Stimulated activated CD4-positive, alpha-beta T cell treated with anti-CD3 and anti-CD28 coated beads, TNF-alpha, amount 100 ng/mL, for 1 hour (primary cell): Measurements from ENCODE around the gene FILIP1L.
"Not testable (repeated sequence)": the region's sequence is repeated elsewhere in the genome, so short reads cannot be mapped to it uniquely, and the experiment has no call there.

Source experiments
- DNase-seq, 3 donors: peaks; one replicate each; pipeline ENCODE4 v3.0.0-alpha.2; 2020; ENCODE audit warnings: low read depth in 3 of 3, low spot score in 1 of 3

FILIP1L gene

GRCh38 chr3:100075851-100076730, 38.2 kb downstream of the FILIP1L start:
- no peak for DNase-seq

DNA sequence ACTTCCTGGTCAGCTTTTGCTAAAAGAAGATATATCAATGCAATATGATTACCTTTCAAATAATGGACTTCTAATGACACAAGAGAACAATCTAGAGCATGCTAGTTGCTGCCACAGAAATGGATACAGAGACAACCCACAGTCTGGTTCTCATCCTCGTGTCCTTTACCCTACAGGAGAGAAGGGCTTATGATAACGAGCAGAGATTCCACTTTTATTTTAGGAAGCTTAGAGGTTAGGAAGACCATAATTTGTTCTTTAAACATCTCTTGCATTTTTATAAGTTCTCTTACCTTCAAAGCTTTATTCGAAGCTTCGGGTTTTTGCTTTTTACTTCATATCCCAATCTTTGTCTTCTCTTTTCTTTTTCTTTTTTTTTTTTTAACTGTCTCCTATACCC, 39.1 kb downstream of the FILIP1L start:
- DNase-seq: no peak

DNA sequence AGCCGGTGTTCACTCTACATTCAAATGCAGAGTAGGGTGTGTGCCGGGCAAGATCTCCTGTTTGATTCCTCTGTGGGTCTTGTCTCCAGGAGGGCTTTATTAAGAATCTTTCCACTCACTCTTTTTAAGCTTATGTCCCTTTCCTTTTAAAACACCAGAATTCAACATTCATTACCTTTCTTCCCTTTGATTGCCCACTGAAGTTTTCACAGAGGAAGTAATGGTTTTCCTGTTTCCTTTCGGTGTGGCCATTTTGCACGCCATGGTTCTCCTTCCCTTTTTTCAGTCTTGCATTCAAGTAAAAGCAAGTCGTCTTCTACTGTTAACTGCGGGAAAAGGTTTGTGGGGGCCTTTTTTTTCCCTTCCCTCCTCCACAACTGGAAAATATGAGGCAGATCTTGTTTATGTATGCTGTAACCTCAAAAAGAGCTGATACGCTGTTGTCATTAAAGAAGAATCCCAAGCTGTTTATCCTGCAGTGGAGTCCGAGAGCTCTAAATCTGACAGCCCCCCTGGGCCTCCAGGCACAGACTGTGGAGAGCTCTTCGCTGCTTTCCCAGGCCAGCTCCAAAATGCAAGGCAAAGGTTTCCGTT, 40.5 kb downstream of the FILIP1L start:
- no peak for DNase-seq

GRCh38 chr3:100073049-100073713, 41.1 kb downstream of the FILIP1L start:
- DNase-seq: no peak

GRCh38 chr3:100072326-100073048, 41.8 kb downstream of the FILIP1L start:
- DNase-seq: no peak

- no peak for DNase-seq
Observed at GRCh38 chr3:100069472-100069871, 44.8 kb downstream of the FILIP1L start.

- DNase-seq: peak; percentile 11 to 63 (median 37)
Observed at GRCh38 chr3:100068826-100069225, 45.5 kb downstream of the FILIP1L start.

GRCh38 chr3:100067589-100067988, 46.7 kb downstream of the FILIP1L start:
- DNase-seq: no peak

- DNase-seq: no peak
Observed at GRCh38 chr3:100063929-100064461, 50.3 kb downstream of the FILIP1L start.

- no peak for DNase-seq
Observed at GRCh38 chr3:100062665-100063064, 51.6 kb downstream of the FILIP1L start.

DNA sequence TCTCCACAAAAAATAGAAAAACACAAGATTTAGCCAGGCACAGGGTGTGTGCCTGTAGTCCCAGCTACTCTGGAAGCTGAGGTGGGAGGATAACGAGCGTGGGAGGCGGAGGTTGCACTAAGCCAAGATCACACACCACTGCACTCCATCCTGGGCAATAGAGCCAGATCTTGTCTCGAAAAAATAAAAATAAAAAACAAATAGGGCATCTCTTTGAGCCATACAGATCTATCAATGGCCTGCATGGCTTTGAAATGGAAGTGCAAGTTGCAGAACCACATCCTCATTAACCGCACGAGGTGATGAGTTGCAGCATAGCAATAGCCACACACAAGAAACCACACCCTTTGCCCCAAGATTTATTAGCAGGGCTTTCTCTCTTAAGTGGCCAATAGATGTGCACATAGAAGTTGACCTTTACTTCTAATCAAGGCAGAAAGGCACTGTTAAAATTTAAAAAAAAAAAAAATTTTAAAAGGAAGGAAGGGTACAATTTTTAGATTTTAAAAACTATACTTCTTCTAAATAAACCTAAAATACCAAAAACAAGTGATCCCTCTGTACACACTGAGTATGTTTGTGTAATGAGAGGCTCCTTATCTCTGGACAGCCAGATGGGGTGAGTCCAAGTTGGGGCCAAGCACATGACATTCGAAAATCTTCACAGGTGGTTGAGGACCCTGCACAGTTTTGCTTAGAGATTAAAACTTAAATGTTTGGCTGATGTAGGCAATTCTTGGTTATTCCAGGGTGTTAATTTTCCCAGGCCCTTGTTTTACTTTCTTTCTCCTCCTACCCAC, 53.4 kb downstream of the FILIP1L start:
- no peak for DNase-seq

- DNase-seq: no peak
Observed at GRCh38 chr3:100059472-100059871, 54.8 kb downstream of the FILIP1L start.

GRCh38 chr3:100057716-100058575, 56.4 kb downstream of the FILIP1L start:
- no peak for DNase-seq

DNA sequence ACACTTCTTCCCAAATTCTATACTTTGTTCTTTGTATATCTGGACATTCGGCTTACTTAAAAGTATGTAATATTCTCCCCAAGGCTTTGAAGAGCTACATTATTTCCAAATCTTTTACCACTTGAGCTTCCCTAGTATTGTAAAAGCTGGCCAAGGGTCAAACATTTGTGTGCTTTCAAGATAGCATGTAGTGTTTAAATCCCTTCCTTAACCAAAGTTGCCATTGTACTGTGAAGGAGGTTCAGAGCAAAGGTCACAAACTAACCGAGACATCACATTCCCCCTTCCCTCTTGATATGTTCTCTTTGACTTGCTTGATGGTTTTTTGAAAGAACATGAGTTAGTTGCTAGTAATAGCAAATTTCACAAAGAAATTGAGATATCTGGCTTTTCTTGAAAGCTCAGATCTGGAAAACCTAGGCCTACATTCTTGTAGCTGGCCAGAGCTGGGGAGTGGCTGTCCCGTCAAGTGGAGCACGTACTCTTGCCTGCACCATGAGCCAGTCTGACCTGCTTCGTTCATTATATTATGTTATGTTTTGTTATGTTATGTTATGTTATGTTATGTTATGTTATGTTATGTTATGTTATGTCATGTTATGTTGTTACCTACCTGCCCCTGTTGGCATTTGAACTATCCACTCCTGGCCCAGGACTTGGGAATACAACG, 60.2 kb downstream of the FILIP1L start:
- no peak for DNase-seq

- DNase-seq: not testable (repeated sequence)
Observed at GRCh38 chr3:100051513-100051912, 62.8 kb downstream of the FILIP1L start.

DNA sequence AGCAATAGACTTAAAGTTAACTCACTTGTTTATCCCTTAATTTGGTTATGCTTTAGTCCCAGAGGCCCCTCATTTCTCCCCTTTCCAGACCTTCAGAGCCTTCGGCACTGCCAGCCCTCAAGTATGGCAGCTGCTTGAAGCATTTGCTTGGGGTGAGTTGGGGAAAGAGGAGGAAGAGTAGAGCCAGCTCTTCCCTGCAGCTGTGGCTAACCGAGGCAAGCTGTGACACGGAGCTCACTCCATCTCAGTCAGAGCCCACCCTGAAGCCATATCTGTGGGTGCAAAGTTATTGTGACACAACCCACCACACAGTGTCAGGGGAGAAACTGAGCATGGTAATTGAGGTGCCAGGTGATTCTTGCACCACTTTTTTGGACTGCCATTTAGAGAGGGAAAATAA, 66.1 kb downstream of the FILIP1L start:
- no peak for DNase-seq

- DNase-seq: no peak
Observed at GRCh38 chr3:100047455-100048141, 66.7 kb downstream of the FILIP1L start.

DNA sequence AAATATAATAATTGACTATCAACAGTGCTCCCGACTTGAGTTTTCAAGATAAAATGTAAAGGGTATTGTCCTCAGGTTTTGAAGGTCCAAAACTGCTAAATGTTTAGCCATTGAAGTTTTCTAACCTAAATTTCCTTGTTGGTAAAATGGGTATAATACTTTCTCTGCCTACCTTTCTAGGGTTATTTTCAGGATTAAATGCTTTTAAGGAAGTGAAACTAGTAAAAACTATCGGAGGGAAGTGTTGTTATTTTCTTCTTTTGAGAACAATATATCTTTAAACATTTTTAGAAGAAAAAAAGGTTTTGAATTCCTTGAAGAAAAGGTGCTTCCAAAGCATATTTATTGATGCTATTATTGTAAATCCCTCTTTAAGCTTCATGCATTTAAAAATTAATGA, 67.3 kb downstream of the FILIP1L start:
- DNase-seq: no peak
